Esophagus (tissue), 2 donors: Measurements from ENCODE around the gene PCGF2. TPM values are rescaled to one million over a fixed set of nuclear protein-coding genes. Genes with fewer than 3 reads are reported as not detected.

Experiments used
- H3K27ac ChIP-seq, 2 donors: one replicate each; pipeline ENCODE4 v1.5.1; 2013; ENCODE audit warnings: low read depth in 2 of 2, mild to moderate bottlenecking in 2 of 2, inconsistent platforms in 1 of 2, low read length in 1 of 2, moderate library complexity in 1 of 2
- H3K27me3 ChIP-seq, 2 donors: one replicate each; pipeline ENCODE4 v1.6.1; 2013; ENCODE audit warnings: low read length in 2 of 2, control low read depth in 1 of 2, mild to moderate bottlenecking in 1 of 2; ENCODE audit not compliant: insufficient read depth in 2 of 2, control insufficient read depth in 1 of 2
- H3K36me3 ChIP-seq, 2 donors: one replicate each; pipeline ENCODE4 v1.6.1; 2013; ENCODE audit warnings: low read length in 1 of 2; ENCODE audit not compliant: control insufficient read depth in 2 of 2, insufficient read depth in 2 of 2
- H3K4me1 ChIP-seq, 2 donors: one replicate each; pipeline ENCODE4 v1.6.1; 2013; ENCODE audit warnings: low read length in 1 of 2; ENCODE audit not compliant: control insufficient read depth in 2 of 2, insufficient read depth in 2 of 2
- H3K4me3 ChIP-seq, 2 donors: one replicate each; pipeline ENCODE4 v1.5.1; 2013; ENCODE audit warnings: low read length in 2 of 2, mild to moderate bottlenecking in 2 of 2, low read depth in 1 of 2, moderate library complexity in 1 of 2
- H3K9me3 ChIP-seq, 2 donors: one replicate each; pipeline ENCODE4 v1.6.1; 2013; ENCODE audit warnings: mild to moderate bottlenecking in 2 of 2, low read depth in 1 of 2, low read length in 1 of 2, moderate library complexity in 1 of 2; ENCODE audit not compliant: control insufficient read depth in 2 of 2, insufficient read depth in 1 of 2
- WGBS, 2 donors: extraction: QIAGEN DNeasy Blood & Tissue Kit; methylation state at CpG; one replicate each; pipeline ENCODE4 v1.1.7; 2013; 5-methylcytosine and 5-hydroxymethylcytosine counted together
- polyA plus RNA-seq, 2 donors: library from polyadenylated mRNA; stranded (reverse); fragments of 200-250 nt; gene quantifications; one replicate each; pipeline ENCODE4 v1.2.3, GENCODE V29; 2013
- donor health status: healthy with polysubstance abuse.
- donor health status: Bipolar disorder and iron deficiency.

PCGF2 gene
- polyA plus RNA-seq, 2 donors = 9.4 to 22.4 TPM

DNA sequence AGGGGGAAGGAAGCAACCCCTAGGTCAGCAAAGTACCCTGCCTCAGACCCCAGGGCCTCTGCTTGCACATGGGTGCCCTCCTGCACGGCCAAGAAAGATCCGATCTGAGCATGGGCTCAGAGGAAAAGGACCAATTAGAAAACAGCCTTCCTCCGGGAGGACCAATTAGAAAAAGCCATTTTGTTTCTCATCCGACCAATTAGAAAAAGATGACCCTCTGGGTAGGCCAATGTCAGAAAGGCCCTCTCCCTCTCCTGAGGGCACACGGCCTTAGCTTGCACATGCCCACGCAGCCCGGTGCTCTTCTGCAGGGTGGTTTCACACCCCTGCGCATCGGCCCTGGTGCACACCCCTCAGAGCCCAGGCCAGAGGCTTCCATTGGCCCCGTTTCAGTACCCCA is 23.1 kb downstream of the PCGF2 start:
- WGBS, 2 donors = 74 to 80% methylated on average over 10 of the region's 10 CpGs
- peaks cover 2 to 6% of the 10 kb centered on the region in 2 donors for H3K4me1 ChIP-seq

DNA sequence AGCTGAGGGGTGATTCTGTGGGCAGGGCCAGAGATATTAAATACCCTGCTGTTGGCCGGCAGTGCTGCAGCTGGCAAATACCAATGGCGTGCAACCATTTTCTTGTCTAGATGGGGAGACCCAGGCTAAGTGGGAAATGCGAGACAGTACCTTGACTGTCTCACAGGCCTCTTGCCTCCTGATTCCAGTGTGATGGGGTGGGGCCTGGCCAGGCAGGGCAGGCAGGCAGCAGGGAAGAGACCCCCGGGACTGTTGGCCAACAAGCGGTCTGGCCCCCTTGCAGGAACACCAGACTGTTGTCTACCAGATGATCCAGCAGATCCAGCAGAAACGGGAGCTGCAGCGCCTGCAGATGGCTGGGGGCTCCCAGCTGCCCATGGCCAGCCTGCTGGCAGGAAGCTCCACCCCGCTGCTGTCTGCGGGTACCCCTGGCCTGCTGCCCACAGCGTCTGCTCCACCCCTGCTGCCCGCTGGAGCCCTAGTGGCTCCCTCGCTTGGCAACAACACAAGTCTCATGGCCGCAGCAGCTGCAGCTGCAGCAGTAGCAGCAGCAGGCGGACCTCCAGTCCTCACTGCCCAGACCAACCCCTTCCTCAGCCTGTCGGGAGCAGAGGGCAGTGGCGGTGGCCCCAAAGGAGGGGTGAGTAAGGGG is 23.7 kb downstream of the PCGF2 start:
- Histone ChIP-seq H3K4me3 (no peak overlapping the region), H3K9me3 (no peaks in the 10 kb centered on the region), H3K4me1 (peaks cover 2 to 6% of the 10 kb centered on the region in 2 donors), H3K27ac (no peak overlapping the region), H3K27me3 (no peaks in the 10 kb centered on the region), H3K36me3 (peaks cover 7 to 29% of the 10 kb centered on the region in 2 donors)
- WGBS, 2 donors = 56 to 65% methylated on average over 16 of the region's 16 CpGs

More for the DNA sequence above, 23.1 kb downstream of the PCGF2 start:
- H3K27ac ChIP-seq = no peak overlapping the region
- H3K27me3 ChIP-seq = no peaks in the 10 kb centered on the region
- H3K9me3 ChIP-seq = no peaks in the 10 kb centered on the region
- no peak overlapping the region for H3K4me3 ChIP-seq
- peaks cover 7 to 24% of the 10 kb centered on the region in 2 donors for H3K36me3 ChIP-seq

DNA sequence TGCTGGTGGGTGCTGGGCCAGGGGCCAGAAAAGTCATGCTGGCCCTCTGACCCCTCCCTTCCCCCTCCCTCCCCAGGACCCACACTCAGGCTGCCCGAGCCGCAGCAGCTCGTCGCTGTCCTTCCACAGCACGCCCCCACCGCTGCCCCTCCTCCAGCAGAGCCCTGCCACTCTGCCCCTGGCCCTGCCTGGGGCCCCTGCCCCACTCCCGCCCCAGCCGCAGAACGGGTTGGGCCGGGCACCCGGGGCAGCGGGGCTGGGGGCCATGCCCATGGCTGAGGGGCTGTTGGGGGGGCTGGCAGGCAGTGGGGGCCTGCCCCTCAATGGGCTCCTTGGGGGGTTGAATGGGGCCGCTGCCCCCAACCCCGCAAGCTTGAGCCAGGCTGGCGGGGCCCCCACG is 26.3 kb downstream of the PCGF2 start:
- Histone ChIP-seq H3K4me1 (peaks cover 2% of the 10 kb centered on the region in 2 donors), H3K4me3 (no peak overlapping the region), H3K36me3 (peaks cover 8 to 37% of the 10 kb centered on the region in 2 donors), H3K27me3 (no peaks in the 10 kb centered on the region), H3K27ac (no peak overlapping the region), H3K9me3 (no peaks in the 10 kb centered on the region)
- 84 to 89% methylated on average over 10 to 16 of the region's 16 CpGs for WGBS, 2 donors

DNA sequence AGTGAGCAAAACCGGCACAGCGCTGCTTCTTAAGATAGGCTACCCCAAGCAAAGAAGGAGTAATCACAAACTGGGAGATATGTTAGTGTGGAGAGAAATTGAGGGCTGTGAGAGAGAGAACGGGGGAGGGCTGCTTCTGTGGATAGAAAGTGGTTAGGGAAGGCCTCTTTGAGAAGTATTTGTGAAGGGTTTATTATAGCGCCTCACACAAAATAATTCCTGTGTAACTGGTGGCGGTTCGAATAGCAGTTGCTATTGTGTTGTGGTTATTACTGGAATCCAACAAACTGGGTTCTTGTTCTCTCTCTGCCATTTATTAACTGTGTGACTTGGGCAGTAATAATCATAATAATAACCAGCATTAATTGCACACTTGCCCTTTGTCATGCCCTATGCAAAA is 27.2 kb downstream of the PCGF2 start:
- WGBS, 2 donors = 86 to 88% methylated on average over 6 of the region's 6 CpGs
- no peak overlapping the region for H3K27ac ChIP-seq
- no peak overlapping the region for H3K4me3 ChIP-seq
- H3K4me1 ChIP-seq = peaks cover 0 to 2% of the 10 kb centered on the region in 2 donors
- no peaks in the 10 kb centered on the region for H3K27me3 ChIP-seq
- no peaks in the 10 kb centered on the region for H3K9me3 ChIP-seq
- H3K36me3 ChIP-seq = peaks cover 14 to 44% of the 10 kb centered on the region in 2 donors

DNA sequence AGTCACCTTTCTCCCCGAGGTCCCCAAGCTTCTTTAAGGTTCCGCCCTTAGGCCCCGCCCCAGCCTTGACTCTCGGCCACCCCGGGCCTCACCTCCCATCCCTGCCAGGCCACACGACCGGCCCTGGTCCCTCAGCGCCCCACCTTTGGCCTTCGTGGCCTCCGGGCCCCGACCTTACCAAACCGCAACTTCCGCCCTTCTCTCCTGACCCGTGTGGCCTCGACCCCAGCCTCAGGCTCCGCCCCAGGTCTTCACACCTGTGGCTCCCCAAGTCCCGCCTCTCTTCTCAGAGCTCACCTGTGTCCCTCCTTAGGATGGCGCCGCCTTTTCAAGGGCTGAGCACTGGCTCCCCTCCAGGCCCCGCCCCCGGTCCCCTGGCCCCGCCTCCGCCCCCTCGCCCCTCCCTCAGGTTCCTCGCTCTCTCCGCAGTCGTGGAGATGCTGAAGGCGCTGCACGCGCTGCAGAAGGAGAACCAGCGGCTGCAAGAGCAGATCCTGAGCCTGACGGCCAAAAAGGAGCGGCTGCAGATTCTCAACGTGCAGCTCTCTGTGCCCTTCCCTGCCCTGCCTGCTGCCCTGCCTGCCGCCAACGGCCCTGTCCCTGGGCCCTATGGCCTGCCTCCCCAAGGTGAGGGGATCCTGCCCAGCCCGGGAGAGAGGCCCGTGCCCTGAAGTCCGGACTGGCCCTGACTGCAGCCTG is 28.0 kb downstream of the PCGF2 start:
- no peaks in the 10 kb centered on the region for H3K9me3 ChIP-seq
- peaks cover 0 to under 1% of the 10 kb centered on the region in 2 donors for H3K4me1 ChIP-seq
- H3K27me3 ChIP-seq = no peaks in the 10 kb centered on the region
- H3K4me3 ChIP-seq = no peak overlapping the region
- H3K27ac ChIP-seq = no peak overlapping the region
- WGBS, 2 donors = 72 to 77% methylated on average over 38 to 39 of the region's 39 CpGs
- H3K36me3 ChIP-seq = peaks cover 18 to 51% of the 10 kb centered on the region in 2 donors

DNA sequence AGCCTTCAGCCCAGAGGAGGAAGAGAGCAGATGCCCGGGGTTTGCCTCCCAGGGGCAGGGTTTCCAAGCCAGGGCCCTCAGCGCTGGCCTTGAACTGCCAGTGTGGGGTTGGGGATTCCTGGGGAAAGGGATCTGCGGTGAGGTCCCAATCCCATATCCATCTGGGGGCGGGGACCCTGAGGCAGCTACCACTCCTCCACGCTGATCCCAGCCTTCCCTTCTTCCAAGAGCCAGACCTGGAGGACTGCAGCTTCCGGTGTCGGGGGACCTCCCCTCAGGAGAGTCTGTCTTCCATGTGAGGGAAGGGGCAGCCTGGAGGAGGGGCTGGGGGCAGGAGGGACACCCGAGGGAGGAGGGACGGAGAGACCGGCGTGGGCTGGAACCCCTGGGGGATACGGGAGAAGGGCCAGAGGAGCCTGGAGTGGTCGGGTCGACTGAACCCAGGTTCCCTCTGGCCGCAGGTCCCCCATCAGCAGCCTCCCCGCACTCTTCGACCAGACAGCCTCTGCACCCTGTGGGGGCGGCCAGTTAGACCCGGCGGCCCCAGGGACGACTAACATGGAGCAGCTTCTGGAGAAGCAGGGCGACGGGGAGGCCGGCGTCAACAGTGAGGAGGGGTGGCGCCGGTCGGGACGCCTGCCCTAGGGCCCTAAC is 28.7 kb downstream of the PCGF2 start:
- Histone ChIP-seq H3K36me3 (peaks cover 18 to 47% of the 10 kb centered on the region in 2 donors), H3K4me1 (no peaks in the 10 kb centered on the region), H3K9me3 (no peaks in the 10 kb centered on the region), H3K4me3 (no peak overlapping the region), H3K27me3 (no peaks in the 10 kb centered on the region), H3K27ac (peak overlapping the region in 1 of 2 donors; percentile 26)
- 87 to 89% methylated on average over 29 of the region's 29 CpGs for WGBS, 2 donors

DNA sequence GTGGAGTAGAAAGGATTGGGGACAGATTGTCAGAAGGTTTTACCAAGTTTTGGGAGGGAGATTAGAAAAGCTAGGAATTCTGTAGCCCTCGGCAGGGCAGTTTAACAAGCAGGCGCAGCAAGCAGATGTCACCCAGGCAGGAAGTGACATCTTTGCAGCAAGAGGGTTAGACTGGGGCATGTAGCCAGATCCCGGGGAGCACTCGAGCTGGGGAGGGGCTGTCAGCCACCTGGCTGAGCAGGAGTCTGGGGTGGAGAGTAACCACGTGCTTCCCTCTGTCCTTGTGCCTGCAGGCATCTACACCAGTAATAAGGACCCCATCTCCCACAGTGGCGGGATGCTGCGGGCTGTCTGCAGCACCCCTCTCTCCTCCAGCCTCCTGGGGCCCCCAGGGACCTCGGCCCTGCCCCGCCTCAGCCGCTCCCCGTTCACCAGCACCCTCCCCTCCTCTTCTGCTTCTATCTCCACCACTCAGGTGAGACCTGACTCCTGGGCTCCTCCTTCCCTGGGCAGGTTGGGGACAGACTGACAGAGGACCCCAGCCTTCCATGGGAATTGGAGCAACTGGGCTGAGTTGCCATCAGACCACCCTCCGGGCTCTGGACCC is 30.9 kb downstream of the PCGF2 start:
- Histone ChIP-seq H3K36me3 (peaks cover 15 to 60% of the 10 kb centered on the region in 2 donors), H3K27me3 (no peaks in the 10 kb centered on the region), H3K9me3 (no peaks in the 10 kb centered on the region), H3K4me3 (no peak overlapping the region), H3K4me1 (no peaks in the 10 kb centered on the region), H3K27ac (no peak overlapping the region)
- WGBS, 2 donors = 76 to 83% methylated on average over 8 to 12 of the region's 12 CpGs

DNA sequence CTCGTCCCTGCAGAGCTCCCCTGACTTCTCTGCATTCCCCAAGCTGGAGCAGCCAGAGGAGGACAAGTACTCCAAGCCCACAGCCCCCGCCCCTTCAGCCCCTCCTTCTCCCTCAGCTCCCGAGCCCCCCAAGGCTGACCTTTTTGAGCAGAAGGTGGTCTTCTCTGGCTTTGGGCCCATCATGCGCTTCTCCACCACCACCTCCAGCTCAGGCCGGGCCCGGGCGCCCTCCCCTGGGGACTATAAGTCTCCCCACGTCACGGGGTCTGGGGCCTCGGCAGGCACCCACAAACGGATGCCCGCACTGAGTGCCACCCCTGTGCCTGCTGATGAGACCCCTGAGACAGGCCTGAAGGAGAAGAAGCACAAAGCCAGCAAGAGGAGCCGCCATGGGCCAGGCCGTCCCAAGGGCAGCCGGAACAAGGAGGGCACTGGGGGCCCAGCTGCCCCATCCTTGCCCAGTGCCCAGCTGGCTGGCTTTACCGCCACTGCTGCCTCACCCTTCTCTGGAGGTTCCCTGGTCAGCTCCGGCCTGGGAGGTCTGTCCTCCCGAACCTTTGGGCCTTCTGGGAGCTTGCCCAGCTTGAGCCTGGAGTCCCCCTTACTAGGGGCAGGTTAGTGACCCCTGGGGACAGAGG is 31.6 kb downstream of the PCGF2 start:
- no peaks in the 10 kb centered on the region for H3K27me3 ChIP-seq
- WGBS, 2 donors = 93 to 94% methylated on average over 18 of the region's 18 CpGs
- no peaks in the 10 kb centered on the region for H3K9me3 ChIP-seq

More for the DNA sequence above, 31.6 kb downstream of the PCGF2 start:
- Histone ChIP-seq H3K27ac (no peak overlapping the region), H3K4me3 (no peak overlapping the region), H3K36me3 (peaks cover 23 to 62% of the 10 kb centered on the region in 2 donors), H3K4me1 (no peaks in the 10 kb centered on the region)
